Measurements from ENCODE around the gene ARHGEF6. TPM values are rescaled to one million over a fixed set of nuclear protein-coding genes. Genes with fewer than 3 reads are reported as not detected.

The ARHGEF6 gene
- total and polyA plus RNA-seq, 8 donors = 11.9 to 21.6 (median 19.2) TPM

GRCh38 chrX:136761421-136761820, 19.3 kb downstream of the ARHGEF6 start:
- DNase-seq (no peak), ATAC-seq (no peak)
- no peaks in the 10 kb centered on the region for H3K27me3 ChIP-seq
- intact Hi-C loops (cut with DNase I) = no loop called here
- no peaks in the 10 kb centered on the region for H3K36me3 ChIP-seq
- no peak overlapping the region for H3K4me3 ChIP-seq
- H3K27ac ChIP-seq = no peak overlapping the region
- H3K4me1 ChIP-seq = peaks cover 0 to 11% of the 10 kb centered on the region in 2 donors
- no peak for TF ChIP-seq CTCF (IDR thresholded peaks at IDR 0.05)
- H3K9me3 ChIP-seq = no peaks in the 10 kb centered on the region

- ATAC-seq = no peak
Measured at GRCh38 chrX:136759968-136760367, 20.8 kb downstream of the ARHGEF6 start.

DNA sequence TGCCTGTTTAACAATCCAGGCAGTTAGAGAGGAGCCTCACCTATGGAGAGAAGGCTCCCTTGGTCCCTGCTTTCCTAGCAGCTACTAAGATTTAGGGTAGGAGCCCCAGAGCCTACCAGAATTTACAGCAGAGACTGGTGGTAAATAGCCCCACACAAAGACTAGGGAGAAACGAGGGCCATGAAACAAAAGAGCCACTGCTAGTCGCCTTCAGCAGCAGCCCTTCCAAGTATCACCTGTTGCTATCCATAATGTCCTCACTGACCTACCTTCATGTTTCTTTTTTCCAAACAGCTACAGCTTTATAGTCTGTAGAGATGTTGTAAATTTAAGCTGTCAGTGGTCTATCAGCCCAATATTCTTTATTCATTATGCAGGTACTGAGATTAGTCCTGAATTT, 25.3 kb downstream of the ARHGEF6 start:
- H3K27ac ChIP-seq = no peak overlapping the region
- no peaks in the 10 kb centered on the region for H3K27me3 ChIP-seq
- no peaks in the 10 kb centered on the region for H3K36me3 ChIP-seq
- intact Hi-C loops (cut with DNase I) = no loop called here
- no peak for ATAC-seq
- DNase-seq = no peak
- no peak overlapping the region for H3K4me3 ChIP-seq
- no peaks in the 10 kb centered on the region for H3K9me3 ChIP-seq
- peaks cover 0 to 15% of the 10 kb centered on the region in 2 donors for H3K4me1 ChIP-seq
- TF ChIP-seq CTCF (IDR thresholded peaks at IDR 0.05) = no peak

More at GRCh38 chrX:136759968-136760367, 20.8 kb downstream of the ARHGEF6 start:
- no peaks in the 10 kb centered on the region for H3K27me3 ChIP-seq
- intact Hi-C loops (cut with DNase I) = no loop called here
- no peak for DNase-seq
- H3K4me3 ChIP-seq = no peak overlapping the region
- H3K27ac ChIP-seq = peak overlapping the region in 1 of 2 donors; percentile 7
- H3K9me3 ChIP-seq = no peaks in the 10 kb centered on the region
- TF ChIP-seq CTCF (IDR thresholded peaks at IDR 0.05) = no peak
- H3K4me1 ChIP-seq = peaks cover 0 to 5% of the 10 kb centered on the region in 2 donors
- no peaks in the 10 kb centered on the region for H3K36me3 ChIP-seq

- Histone ChIP-seq H3K9me3 (no peaks in the 10 kb centered on the region), H3K4me3 (no peak overlapping the region), H3K4me1 (peaks cover 0 to 12% of the 10 kb centered on the region in 2 donors), H3K27ac (peak overlapping the region in 1 of 2 donors; percentile 13), H3K27me3 (no peaks in the 10 kb centered on the region), H3K36me3 (no peaks in the 10 kb centered on the region)
- peak; percentile 26 for ATAC-seq
- TF ChIP-seq CTCF (IDR thresholded peaks at IDR 0.05) = no peak
- DNase-seq = no peak
- intact Hi-C loops (cut with DNase I) = no loop called here
Measured at GRCh38 chrX:136754651-136755050, 26.1 kb downstream of the ARHGEF6 start.

- H3K27me3 ChIP-seq = no peaks in the 10 kb centered on the region
- peaks cover 0 to 14% of the 10 kb centered on the region in 2 donors for H3K4me1 ChIP-seq
- no peak overlapping the region for H3K27ac ChIP-seq
- DNase-seq = no peak
- ATAC-seq = peak; percentile 38
- no peaks in the 10 kb centered on the region for H3K9me3 ChIP-seq
- no peak for TF ChIP-seq CTCF (IDR thresholded peaks at IDR 0.05)
- no peaks in the 10 kb centered on the region for H3K36me3 ChIP-seq
- no peak overlapping the region for H3K4me3 ChIP-seq
- intact Hi-C loops (cut with DNase I) = no loop called here
Measured at GRCh38 chrX:136752796-136753195, 27.9 kb downstream of the ARHGEF6 start.

Measured in left lung (tissue), 10 donors.